Activated naive CD8-positive, alpha-beta T cell (primary cell): ENCODE results near the gene SH3PXD2A.
A peak's percentile ranks its signal among the peaks of the same experiment; 100 is the strongest.
"Not testable (repeated sequence)": the region's sequence is repeated elsewhere in the genome, so short reads cannot be mapped to it uniquely, and the experiment has no call there.

Experiments
- H3K27ac Mint-ChIP-seq: one replicate; pipeline ENCODE4 v1.8.0; 2021; ENCODE audit warnings: mixed read lengths
- H3K27me3 Mint-ChIP-seq: one replicate; pipeline ENCODE4 v1.8.0; 2021; ENCODE audit warnings: mixed read lengths
- H3K36me3 Mint-ChIP-seq: one replicate; pipeline ENCODE4 v1.8.0; 2021; ENCODE audit warnings: mixed read lengths
- H3K4me1 Mint-ChIP-seq: one replicate; pipeline ENCODE4 v1.8.0; 2021; ENCODE audit warnings: low read depth, mixed read lengths
- H3K4me3 Mint-ChIP-seq: one replicate; pipeline ENCODE4 v1.8.0; 2021; ENCODE audit warnings: mild to moderate bottlenecking, mixed read lengths
- H3K9me3 Mint-ChIP-seq: one replicate; pipeline ENCODE4 v1.8.0; 2021; ENCODE audit warnings: low read depth, mixed read lengths

The SH3PXD2A gene

GRCh38 chr10:103847909-103848468 lies 7.4 kb downstream of the SH3PXD2A start:
- Mint-ChIP-seq H3K27me3 (peaks cover 4% of the 10 kb centered on the region), H3K27ac (no peak overlapping the region), H3K36me3 (no peaks in the 10 kb centered on the region), H3K4me3 (no peak overlapping the region), H3K4me1 (peaks cover 17% of the 10 kb centered on the region), H3K9me3 (no peaks in the 10 kb centered on the region)

GRCh38 chr10:103847346-103847745 lies 8.0 kb downstream of the SH3PXD2A start:
- Mint-ChIP-seq H3K4me1 (peaks cover 17% of the 10 kb centered on the region), H3K27ac (no peak overlapping the region), H3K4me3 (no peak overlapping the region), H3K36me3 (no peaks in the 10 kb centered on the region), H3K9me3 (no peaks in the 10 kb centered on the region), H3K27me3 (peaks cover 3% of the 10 kb centered on the region)

- peaks cover 3% of the 10 kb centered on the region for H3K27me3 Mint-ChIP-seq
- H3K4me3 Mint-ChIP-seq = peak overlapping the region; percentile 33
- no peaks in the 10 kb centered on the region for H3K9me3 Mint-ChIP-seq
- no peaks in the 10 kb centered on the region for H3K36me3 Mint-ChIP-seq
- H3K4me1 Mint-ChIP-seq = peaks cover 17% of the 10 kb centered on the region
- no peak overlapping the region for H3K27ac Mint-ChIP-seq
Measured at GRCh38 chr10:103845972-103846371, 9.4 kb downstream of the SH3PXD2A start.

GRCh38 chr10:103845346-103845745 lies 10.0 kb downstream of the SH3PXD2A start:
- peaks cover 17% of the 10 kb centered on the region for H3K4me1 Mint-ChIP-seq
- not testable (repeated sequence) for H3K27me3 Mint-ChIP-seq, H3K4me3 Mint-ChIP-seq, H3K9me3 Mint-ChIP-seq, H3K27ac Mint-ChIP-seq, H3K36me3 Mint-ChIP-seq

- Mint-ChIP-seq H3K4me1 (peaks cover 17% of the 10 kb centered on the region), H3K36me3 (no peaks in the 10 kb centered on the region), H3K27me3 (no peaks in the 10 kb centered on the region), H3K4me3 (no peak overlapping the region), H3K27ac (no peak overlapping the region), H3K9me3 (no peaks in the 10 kb centered on the region)
Measured at GRCh38 chr10:103843854-103844570, 11.4 kb downstream of the SH3PXD2A start.

- Mint-ChIP-seq H3K4me3 (no peak overlapping the region), H3K27ac (no peak overlapping the region), H3K4me1 (peaks cover 17% of the 10 kb centered on the region), H3K27me3 (no peaks in the 10 kb centered on the region), H3K36me3 (no peaks in the 10 kb centered on the region), H3K9me3 (no peaks in the 10 kb centered on the region)
Measured at GRCh38 chr10:103843045-103843444, 12.3 kb downstream of the SH3PXD2A start.

- Mint-ChIP-seq H3K36me3 (no peaks in the 10 kb centered on the region), H3K27ac (no peak overlapping the region), H3K4me1 (peaks cover 17% of the 10 kb centered on the region), H3K4me3 (no peak overlapping the region), H3K9me3 (no peaks in the 10 kb centered on the region), H3K27me3 (no peaks in the 10 kb centered on the region)
Measured at GRCh38 chr10:103842605-103843004, 12.8 kb downstream of the SH3PXD2A start.

- no peaks in the 10 kb centered on the region for H3K36me3 Mint-ChIP-seq
- H3K9me3 Mint-ChIP-seq = no peaks in the 10 kb centered on the region
- H3K27me3 Mint-ChIP-seq = no peaks in the 10 kb centered on the region
- peaks cover 12% of the 10 kb centered on the region for H3K4me1 Mint-ChIP-seq
- H3K4me3 Mint-ChIP-seq = no peak overlapping the region
- no peak overlapping the region for H3K27ac Mint-ChIP-seq
Measured at GRCh38 chr10:103841519-103841918, 13.9 kb downstream of the SH3PXD2A start.

GRCh38 chr10:103840740-103841070 lies 14.7 kb downstream of the SH3PXD2A start:
- H3K9me3 Mint-ChIP-seq = no peaks in the 10 kb centered on the region
- no peak overlapping the region for H3K27ac Mint-ChIP-seq
- no peaks in the 10 kb centered on the region for H3K36me3 Mint-ChIP-seq
- H3K27me3 Mint-ChIP-seq = no peaks in the 10 kb centered on the region
- peaks cover 5% of the 10 kb centered on the region for H3K4me1 Mint-ChIP-seq
- H3K4me3 Mint-ChIP-seq = no peak overlapping the region

GRCh38 chr10:103839872-103840739 lies 15.3 kb downstream of the SH3PXD2A start:
- Mint-ChIP-seq H3K4me1 (no peaks in the 10 kb centered on the region), H3K27ac (no peak overlapping the region), H3K36me3 (no peaks in the 10 kb centered on the region), H3K27me3 (no peaks in the 10 kb centered on the region), H3K4me3 (no peak overlapping the region), H3K9me3 (no peaks in the 10 kb centered on the region)

GRCh38 chr10:103839519-103839871 lies 15.9 kb downstream of the SH3PXD2A start:
- H3K4me1 Mint-ChIP-seq = no peaks in the 10 kb centered on the region
- no peak overlapping the region for H3K27ac Mint-ChIP-seq
- no peak overlapping the region for H3K4me3 Mint-ChIP-seq
- H3K27me3 Mint-ChIP-seq = no peaks in the 10 kb centered on the region
- H3K9me3 Mint-ChIP-seq = no peaks in the 10 kb centered on the region
- no peaks in the 10 kb centered on the region for H3K36me3 Mint-ChIP-seq

- H3K4me3 Mint-ChIP-seq = no peak overlapping the region
- H3K9me3 Mint-ChIP-seq = no peaks in the 10 kb centered on the region
- H3K36me3 Mint-ChIP-seq = no peaks in the 10 kb centered on the region
- H3K27me3 Mint-ChIP-seq = no peaks in the 10 kb centered on the region
- no peaks in the 10 kb centered on the region for H3K4me1 Mint-ChIP-seq
- no peak overlapping the region for H3K27ac Mint-ChIP-seq
Measured at GRCh38 chr10:103838862-103839518, 16.4 kb downstream of the SH3PXD2A start.

GRCh38 chr10:103838070-103838395 lies 17.3 kb downstream of the SH3PXD2A start:
- no peak overlapping the region for H3K27ac Mint-ChIP-seq
- no peaks in the 10 kb centered on the region for H3K36me3 Mint-ChIP-seq
- no peaks in the 10 kb centered on the region for H3K9me3 Mint-ChIP-seq

GRCh38 chr10:103837370-103838069 lies 17.9 kb downstream of the SH3PXD2A start:
- H3K4me1 Mint-ChIP-seq = no peaks in the 10 kb centered on the region
- no peak overlapping the region for H3K27ac Mint-ChIP-seq

More at GRCh38 chr10:103838070-103838395, 17.3 kb downstream of the SH3PXD2A start:
- H3K4me1 Mint-ChIP-seq = no peaks in the 10 kb centered on the region
- H3K4me3 Mint-ChIP-seq = no peak overlapping the region
- no peaks in the 10 kb centered on the region for H3K27me3 Mint-ChIP-seq

GRCh38 chr10:103836861-103837260 lies 18.5 kb downstream of the SH3PXD2A start:
- Mint-ChIP-seq H3K36me3 (no peaks in the 10 kb centered on the region), H3K4me1 (no peaks in the 10 kb centered on the region), H3K27me3 (no peaks in the 10 kb centered on the region), H3K4me3 (no peak overlapping the region), H3K27ac (no peak overlapping the region), H3K9me3 (no peaks in the 10 kb centered on the region)

More at GRCh38 chr10:103837370-103838069, 17.9 kb downstream of the SH3PXD2A start:
- H3K9me3 Mint-ChIP-seq = no peaks in the 10 kb centered on the region
- H3K36me3 Mint-ChIP-seq = no peaks in the 10 kb centered on the region
- H3K4me3 Mint-ChIP-seq = no peak overlapping the region
- no peaks in the 10 kb centered on the region for H3K27me3 Mint-ChIP-seq
